NOMO-1 (cell line): ENCODE results near the gene HMG20A.

Source experiments
- DNase-seq, 2 experiments: peaks; one replicate each; lab custom pipeline; 2025; ENCODE audit not compliant: unreplicated experiment in 2 of 2; lab: John Stamatoyannopoulos, UW

HMG20A gene

GRCh38 chr15:77473328-77473727 lies 52.6 kb downstream of the HMG20A start:
- no peak for DNase-seq

DNA sequence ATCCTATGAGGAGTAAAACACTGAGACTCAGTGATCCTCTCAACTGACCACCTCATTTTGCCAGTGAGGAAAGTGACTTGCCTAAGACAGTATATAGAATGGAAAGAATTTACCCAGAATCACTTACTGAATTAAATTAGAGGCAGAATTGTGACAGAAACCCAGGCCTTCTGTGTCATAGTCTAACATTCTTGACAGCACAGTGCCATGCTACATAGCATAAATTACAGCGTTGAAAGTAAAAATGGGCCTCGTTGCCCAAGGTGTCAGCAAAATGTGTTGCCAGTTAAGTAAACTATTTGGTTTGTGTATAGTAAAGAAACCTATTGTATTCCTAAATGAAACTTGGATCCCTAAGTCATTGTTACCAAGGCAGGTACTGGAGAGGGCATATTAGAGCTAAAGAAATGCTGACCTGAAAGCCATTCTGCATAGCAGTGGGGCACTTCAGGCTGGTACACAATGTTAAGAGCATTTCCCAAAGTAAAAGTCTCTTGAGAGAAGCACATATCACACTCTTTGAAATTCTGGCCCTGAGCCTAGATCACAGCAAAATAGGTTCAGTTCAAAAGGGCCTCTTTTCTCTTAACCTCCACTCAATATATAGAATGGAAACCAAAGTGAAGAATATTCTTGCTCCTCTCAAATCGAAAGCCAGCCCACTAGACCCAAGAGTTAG lies 53.8 kb downstream of the HMG20A start:
- no peak for DNase-seq

DNA sequence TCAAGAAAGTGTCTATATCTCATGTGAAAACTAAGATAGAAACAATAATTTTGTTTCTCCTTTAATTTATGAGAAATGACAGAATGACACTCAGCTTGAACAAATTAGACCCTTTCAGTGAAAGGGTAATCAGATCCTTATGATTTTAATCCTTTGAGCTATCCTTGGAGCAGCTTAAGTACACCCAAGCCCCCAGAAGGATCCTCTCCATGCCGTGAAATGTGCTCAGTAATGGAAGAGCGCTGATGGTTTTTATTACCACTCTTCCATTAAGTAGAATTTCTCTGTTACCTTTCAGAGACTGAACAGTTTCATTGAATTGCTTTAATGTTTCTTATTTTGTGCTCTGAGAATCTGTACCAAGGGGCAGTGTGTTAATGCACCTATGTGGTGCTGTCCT lies 54.3 kb downstream of the HMG20A start:
- DNase-seq: no peak

- DNase-seq: no peak
These were observed 55.2 kb downstream of the HMG20A start for GRCh38 chr15:77475898-77476297.

- DNase-seq: no peak
These were observed 56.3 kb downstream of the HMG20A start for GRCh38 chr15:77476995-77477394.

- no peak for DNase-seq
These were observed 57.4 kb downstream of the HMG20A start for GRCh38 chr15:77478051-77478450.

GRCh38 chr15:77479015-77479414 lies 58.3 kb downstream of the HMG20A start:
- DNase-seq: no peak

DNA sequence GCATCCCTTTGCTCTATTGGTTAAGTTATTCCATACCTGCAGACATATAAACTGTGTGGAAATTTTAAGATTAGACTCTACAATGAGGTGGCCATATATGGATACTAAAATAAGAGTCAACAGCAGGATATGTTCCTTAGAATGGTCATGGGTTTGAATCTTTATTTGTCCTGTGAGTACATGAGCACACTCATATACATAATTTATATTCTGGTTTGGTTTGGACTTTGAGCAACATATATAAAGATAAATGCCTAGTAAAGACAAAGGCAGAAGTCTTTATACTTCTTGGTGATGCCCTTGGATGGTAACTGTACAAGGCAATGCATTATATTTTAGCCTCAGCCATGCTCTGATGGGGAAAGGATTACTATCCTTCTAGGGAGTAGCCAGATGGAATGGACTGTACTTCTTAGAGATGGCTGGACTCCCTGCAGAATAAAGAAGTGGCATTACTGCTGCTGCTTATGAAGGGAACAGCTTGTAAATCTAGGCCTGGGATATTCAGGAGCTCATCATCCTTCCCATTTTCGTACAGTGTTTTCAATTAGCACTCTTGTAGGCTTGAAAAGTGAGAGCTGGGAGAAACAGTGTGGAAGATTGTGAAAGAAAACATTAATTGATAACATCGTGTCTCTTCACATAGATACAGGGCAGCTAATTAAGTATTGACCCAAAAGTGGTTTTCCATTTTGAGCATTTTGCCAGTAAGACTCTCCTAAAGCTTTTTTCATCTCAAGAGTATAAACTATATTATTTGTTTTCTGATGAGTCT lies 60.4 kb downstream of the HMG20A start:
- no peak for DNase-seq

DNA sequence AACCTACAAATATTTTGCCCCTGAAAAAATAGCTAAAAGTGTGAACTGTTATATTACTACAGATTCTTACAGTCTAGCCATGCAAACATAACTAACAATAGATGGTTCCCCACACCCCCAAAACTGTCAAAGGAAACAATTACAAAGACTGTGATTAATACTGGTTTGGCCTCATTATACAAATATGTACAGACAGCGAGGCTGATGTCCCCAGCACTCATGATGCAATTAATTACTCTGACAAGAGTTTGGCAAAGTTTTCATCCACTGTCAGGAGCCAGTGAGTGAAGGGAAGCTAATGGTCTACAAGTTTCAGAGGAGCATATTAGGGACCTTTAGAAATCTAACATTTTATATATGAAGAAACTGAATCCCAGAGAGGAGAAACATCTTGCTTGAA lies 61.0 kb downstream of the HMG20A start:
- no peak for DNase-seq

DNA sequence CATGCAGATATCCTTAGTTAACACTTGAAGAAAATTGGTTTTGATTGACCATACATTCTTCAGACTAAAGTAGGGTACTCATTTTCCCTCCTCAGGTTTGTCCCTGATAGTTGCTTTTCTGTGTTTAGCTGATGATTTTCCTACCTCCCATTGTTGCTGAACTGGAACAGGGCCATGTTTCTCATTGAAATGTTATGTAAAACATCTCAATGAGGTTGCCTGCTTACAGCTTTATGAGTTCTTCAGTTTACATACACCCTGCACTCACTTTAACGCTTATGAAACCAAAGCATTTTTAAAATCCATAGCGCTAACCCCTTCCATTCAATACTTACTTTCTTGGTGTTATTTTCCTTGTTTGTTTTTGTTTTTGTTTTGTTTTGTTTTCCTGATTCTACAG lies 61.9 kb downstream of the HMG20A start:
- DNase-seq: no peak

DNA sequence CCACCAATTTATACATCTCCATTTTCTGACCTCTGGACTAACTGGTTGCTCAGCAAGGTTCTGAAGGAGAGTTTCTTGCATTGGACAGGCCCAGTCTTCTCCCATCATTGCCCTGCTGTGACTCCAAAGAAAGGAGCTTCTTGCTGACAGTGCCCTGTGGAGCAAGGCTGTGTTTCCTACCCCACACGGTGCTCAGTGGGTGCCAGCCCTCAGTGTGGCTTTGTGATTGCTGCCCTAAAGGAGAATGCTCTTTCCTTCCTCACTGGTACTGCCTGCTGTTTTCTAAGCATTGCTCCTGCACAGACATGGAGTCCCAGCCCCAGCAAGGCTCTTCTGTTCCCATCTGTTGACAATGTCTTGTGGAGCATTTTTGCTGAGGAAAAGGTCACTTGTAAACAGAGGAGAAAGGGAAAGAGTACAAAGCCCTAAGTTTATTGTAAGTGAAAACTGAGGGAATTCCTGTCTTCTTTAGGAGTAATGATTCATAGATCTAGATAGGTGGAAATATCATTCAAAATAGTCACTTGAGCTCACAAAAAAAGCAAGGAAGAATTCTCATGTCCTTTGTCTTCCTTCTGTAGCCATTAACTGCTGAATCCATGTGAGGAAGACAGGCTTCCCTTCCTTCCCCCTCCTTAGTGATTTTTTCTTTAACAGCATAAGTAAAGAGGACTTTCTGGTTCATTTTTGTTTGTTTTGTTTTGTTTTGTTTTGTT lies 62.9 kb downstream of the HMG20A start:
- DNase-seq: no peak

DNA sequence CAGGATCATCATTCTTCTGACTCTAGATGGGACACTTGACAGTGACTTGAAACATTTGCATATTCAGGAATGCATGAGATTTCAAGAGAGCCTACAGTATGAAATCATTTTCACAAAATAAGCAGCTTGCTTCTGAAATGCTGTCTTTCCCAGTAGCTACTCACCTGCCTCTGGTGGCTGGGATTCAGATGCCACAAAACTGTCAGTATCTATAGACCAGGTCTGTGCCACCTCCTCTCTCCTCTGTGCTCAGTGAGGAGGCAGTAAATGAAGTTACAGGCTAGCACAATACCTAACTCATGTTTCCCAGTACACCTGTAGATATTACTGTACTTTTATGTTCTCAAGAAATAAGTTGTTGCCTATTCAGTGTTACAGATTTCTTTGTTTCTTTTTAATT lies 64.3 kb downstream of the HMG20A start:
- DNase-seq: no peak

DNA sequence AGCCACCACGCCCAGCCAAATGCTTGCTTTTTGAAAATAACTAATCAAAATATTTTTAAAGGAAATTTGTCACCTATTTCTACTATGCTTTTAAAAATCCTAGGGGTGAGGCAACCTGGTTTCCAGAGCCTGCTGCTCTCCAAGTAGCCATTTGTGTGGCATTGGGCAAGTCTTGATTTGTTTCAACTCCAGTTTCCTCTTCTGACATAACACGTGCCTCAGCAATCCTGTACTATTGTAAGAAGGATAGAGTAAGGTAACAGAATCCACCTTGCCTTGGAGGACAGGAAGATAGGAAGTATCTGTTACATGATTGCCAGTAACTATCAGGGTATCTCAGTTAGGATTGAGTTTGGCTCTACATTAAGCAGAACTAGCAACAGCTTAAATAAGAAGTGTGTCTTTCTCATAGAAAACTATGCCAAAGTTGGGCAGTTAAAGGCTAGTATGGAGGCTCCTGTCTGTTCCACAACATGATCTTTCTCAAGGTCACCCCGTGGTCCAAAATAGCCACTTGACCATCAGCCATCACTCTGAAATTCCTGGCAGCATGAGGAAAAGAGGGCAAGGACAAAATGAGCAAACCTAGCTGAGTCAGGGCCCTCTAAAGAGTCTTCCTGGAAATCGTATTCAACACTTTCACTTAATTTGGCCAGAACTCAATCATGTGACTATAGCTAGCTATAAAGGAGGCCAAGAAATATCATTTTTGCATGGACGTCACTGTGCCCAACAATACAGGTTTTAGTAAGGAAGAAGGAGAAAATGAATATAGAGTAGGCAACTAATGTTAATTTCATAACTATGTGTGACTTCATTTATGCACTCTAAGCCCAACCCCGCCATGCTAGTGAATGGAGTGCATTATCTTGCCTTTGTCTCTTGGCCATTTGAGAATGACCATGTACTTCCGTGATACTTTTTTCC lies 66.1 kb downstream of the HMG20A start:
- DNase-seq: no peak

DNA sequence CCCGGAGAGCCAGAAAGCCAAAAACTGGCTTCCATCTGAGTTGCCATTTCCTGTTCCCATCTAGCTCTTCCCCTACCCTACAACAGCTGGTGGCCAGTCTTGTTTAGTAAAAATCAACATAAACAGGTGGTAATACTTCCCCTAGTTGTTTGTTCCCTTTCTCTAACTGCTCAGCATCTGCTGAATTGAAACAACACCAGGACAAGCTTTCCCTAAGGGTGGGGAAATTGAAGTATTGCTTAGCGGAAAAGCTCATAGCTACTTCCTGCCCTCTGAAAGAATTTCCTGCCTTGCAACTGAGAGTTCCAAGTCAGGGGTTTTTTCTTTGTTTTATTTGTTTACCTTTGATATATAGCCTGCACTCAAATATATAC lies 66.8 kb downstream of the HMG20A start:
- no peak for DNase-seq

DNA sequence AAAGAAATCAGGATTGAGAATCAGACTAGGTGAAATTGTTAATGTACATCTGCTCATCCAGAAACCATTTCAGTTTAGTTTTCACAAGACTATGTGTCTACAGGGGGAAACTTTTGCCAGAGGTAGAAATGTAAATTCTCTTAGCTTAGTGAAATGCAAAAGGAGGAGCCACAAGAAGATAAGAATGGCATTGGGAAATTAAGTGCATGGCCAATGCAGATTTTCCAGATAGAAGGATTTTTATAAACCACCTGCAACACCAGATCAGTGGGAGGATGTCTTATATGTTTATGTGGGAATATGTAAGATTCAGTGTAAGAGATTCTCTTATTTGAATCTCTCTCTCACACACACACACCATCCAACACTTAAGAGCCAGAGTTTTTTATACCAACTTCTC lies 67.2 kb downstream of the HMG20A start:
- no peak for DNase-seq

DNA sequence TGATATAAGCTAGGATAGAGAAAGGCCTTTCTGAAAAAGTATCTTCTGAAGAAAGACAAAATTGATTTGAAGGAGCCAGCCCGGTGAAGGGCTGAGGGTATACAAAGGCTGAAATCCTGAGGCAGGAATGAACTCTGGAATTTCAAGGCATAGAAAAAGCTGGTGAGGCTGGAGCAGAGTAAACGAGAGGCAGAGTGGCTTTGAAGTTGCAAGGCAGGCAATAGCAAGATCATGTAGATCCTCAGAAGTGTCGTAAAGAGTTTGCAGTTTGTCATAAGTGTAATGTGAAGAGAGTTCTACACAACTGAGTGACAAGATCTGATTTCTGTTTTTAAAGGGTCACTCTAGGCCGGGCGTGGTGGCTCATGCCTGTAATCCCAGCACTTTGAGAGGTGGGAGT lies 69.0 kb downstream of the HMG20A start:
- no peak for DNase-seq

DNA sequence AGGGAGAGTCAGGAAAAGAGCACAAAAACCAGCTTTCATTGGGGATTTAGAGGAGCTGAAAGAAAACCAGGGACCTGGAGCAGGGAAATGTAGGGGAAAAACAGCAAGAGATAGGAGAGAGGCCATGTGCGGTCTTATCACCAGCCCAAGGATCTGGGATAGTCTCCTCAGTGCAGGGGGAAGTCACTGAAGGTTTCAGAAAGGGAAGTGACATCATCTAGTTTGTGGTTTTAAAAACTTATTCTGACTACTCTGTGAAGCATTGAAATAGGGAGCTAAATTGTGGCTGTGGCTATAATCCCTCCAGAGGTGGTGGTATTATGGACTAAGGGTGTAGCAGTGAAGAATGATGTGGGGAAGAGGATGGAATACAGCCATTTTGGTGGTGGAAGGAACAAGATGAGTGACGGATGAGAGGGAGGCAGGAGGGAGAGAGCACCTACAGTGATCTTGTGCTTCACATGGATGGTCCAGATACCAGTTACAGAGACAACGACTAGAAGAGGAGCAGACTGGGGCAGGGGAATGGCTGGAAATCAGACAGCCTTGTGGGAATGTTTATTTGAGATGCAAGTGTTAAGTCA lies 72.7 kb downstream of the HMG20A start:
- peak; percentile 48 to 78 for DNase-seq

- no peak for DNase-seq
These were observed 73.6 kb downstream of the HMG20A start for GRCh38 chr15:77494073-77494867.

- no peak for DNase-seq
These were observed 74.3 kb downstream of the HMG20A start for GRCh38 chr15:77494964-77495363.
